Right lobe of liver (tissue), 6 donors: Measurements from ENCODE around the gene KANSL1. TPM values are rescaled to one million over a fixed set of nuclear protein-coding genes. Genes with fewer than 3 reads are reported as not detected.
"Not testable (repeated sequence)": the region's sequence is repeated elsewhere in the genome, so short reads cannot be mapped to it uniquely, and the experiment has no call there.

Source experiments
- ATAC-seq, 4 donors: fragments of 200-7000 bp; cut with Tn5 transposase; one replicate each; pipeline ENCODE4 v1.9.1; 2020; ENCODE audit warnings: mild to moderate bottlenecking in 4 of 4, moderate library complexity in 4 of 4
- DNase-seq, 3 donors: peaks; one replicate each; pipeline ENCODE4 v3.0.0-alpha.2; 2020
- H3K27ac ChIP-seq, 3 donors: fragments of 200-600 bp; one replicate each; pipeline ENCODE4 v1.8.0; 2022
- H3K27me3 ChIP-seq, 2 donors: fragments of 200-600 bp; one replicate each; pipeline ENCODE4 v1.8.0; 2022
- H3K36me3 ChIP-seq, 4 donors: fragments of 200-600 bp; sonication (generic) in 1 of 4; one replicate each; pipeline versions ENCODE4 v1.5.1 to v1.8.0; 2017 to 2022; ENCODE audit warnings: control low read depth in 1 of 4
- H3K4me1 ChIP-seq, 4 donors: fragments of 200-600 bp; sonication (generic) in 1 of 4; one replicate each; pipeline versions ENCODE4 v1.5.1 to v1.8.0; 2017 to 2022; ENCODE audit warnings: control low read depth in 1 of 4
- H3K4me3 ChIP-seq, 3 donors: fragments of 200-600 bp; one replicate each; pipeline ENCODE4 v1.8.0; 2022
- H3K9me3 ChIP-seq, 4 donors: fragments of 200-600 bp; sonication (generic) in 1 of 4; one replicate each; pipeline versions ENCODE4 v1.5.1 to v1.8.0; 2017 to 2022; ENCODE audit warnings: control low read depth in 1 of 4
- POLR2A ChIP-seq: fragments of 450-650 bp; IDR thresholded peaks from one replicate; pipeline ENCODE4 v1.6.1; 2017; ENCODE audit warnings: antibody characterized with exemption, mild to moderate bottlenecking
- WGBS: methylation state at CpG from one replicate; pipeline ENCODE4 v1.1.6; 2018; ENCODE audit warnings: low coverage, low lambda C conversion rate; ENCODE audit not compliant: insufficient coverage; ENCODE audit errors: missing lambda C conversion rate; 5-methylcytosine and 5-hydroxymethylcytosine counted together
- intact Hi-C, 2 donors: fragments of 100-400 bp; cut with DNase I; formaldehyde crosslinking; loops; one replicate each; pipeline versions ENCODE4 v1.11.2 to v1.14.1; 2022
- total RNA-seq, 6 experiments: library from RNA; depleted of rRNA in 2 of 6; stranded (reverse); fragments of >200 nt in 2 of 6; fragmentation: NEBNext Ultra II Directional in 3 of 6; extraction: Animal tissue kit (Norgen Biotek cat#: 25700) in 3 of 6; gene quantifications; one replicate each; pipeline versions ENCODE4 v1.1.0 to v1.2.4, GENCODE V29; 2016 to 2023
- TF ChIP-seq, protein P1 (sequence below), 4 donors: fragments of 200-600 bp in 3 of 4; fragments of 450-650 bp in 1 of 4; IDR thresholded peaks; one replicate each; pipeline versions ENCODE4 v1.5.1 to v1.8.0; 2016 to 2022; ENCODE audit warnings: antibody characterized with exemption in 4 of 4, mild to moderate bottlenecking in 2 of 4
- donor health status: DM: no; HTN: yes; CAD: no.
- donor health status: DM: no; HTN: no; CAD: no.
- donor health status: DM: no; HTN: no; CAD: no.
- donor health status: DM: no; HTN: yes; CAD: no.
- donor health status: DM: no; HTN: yes; CAD: no.

Gene KANSL1
- total RNA-seq, 6 experiments from 2014 or later = 23.1 to 29.5 (median 25.9) TPM

DNA sequence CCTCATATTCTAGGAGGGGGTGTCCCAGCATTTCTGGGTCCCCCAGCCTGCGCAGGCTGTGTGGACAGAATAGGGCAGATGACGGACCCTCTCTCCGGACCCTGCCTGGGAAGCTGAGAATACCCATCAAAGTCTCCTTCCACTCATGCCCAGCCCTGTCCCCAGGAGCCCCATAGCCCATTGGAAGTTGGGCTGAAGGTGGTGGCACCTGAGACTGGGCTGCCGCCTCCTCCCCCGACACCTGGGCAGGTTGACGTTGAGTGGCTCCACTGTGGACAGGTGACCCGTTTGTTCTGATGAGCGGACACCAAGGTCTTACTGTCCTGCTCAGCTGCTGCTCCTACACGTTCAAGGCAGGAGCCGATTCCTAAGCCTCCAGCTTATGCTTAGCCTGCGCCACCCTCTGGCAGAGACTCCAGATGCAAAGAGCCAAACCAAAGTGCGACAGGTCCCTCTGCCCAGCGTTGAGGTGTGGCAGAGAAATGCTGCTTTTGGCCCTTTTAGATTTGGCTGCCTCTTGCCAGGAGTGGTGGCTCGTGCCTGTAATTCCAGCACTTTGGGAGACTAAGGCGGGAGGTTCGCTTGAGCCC lies 182.5 kb downstream of the KANSL1 start:
- H3K9me3 ChIP-seq = no peaks in the 10 kb centered on the region
- no peaks in the 10 kb centered on the region for H3K27me3 ChIP-seq
- ATAC-seq = no peak
- no peak for DNase-seq
- no peaks in the 10 kb centered on the region for H3K36me3 ChIP-seq
- no peak overlapping the region for H3K27ac ChIP-seq
- 80% methylated on average over 1 of the region's 16 CpGs for WGBS
- no peak for TF ChIP-seq POLR2A
- TF ChIP-seq, protein P1, sequence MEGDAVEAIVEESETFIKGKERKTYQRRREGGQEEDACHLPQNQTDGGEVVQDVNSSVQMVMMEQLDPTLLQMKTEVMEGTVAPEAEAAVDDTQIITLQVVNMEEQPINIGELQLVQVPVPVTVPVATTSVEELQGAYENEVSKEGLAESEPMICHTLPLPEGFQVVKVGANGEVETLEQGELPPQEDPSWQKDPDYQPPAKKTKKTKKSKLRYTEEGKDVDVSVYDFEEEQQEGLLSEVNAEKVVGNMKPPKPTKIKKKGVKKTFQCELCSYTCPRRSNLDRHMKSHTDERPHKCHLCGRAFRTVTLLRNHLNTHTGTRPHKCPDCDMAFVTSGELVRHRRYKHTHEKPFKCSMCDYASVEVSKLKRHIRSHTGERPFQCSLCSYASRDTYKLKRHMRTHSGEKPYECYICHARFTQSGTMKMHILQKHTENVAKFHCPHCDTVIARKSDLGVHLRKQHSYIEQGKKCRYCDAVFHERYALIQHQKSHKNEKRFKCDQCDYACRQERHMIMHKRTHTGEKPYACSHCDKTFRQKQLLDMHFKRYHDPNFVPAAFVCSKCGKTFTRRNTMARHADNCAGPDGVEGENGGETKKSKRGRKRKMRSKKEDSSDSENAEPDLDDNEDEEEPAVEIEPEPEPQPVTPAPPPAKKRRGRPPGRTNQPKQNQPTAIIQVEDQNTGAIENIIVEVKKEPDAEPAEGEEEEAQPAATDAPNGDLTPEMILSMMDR (IDR thresholded peaks at IDR 0.05) = no peak
- H3K4me1 ChIP-seq = no peaks in the 10 kb centered on the region
- intact Hi-C loops = no loop called here
- H3K4me3 ChIP-seq = no peak overlapping the region

DNA sequence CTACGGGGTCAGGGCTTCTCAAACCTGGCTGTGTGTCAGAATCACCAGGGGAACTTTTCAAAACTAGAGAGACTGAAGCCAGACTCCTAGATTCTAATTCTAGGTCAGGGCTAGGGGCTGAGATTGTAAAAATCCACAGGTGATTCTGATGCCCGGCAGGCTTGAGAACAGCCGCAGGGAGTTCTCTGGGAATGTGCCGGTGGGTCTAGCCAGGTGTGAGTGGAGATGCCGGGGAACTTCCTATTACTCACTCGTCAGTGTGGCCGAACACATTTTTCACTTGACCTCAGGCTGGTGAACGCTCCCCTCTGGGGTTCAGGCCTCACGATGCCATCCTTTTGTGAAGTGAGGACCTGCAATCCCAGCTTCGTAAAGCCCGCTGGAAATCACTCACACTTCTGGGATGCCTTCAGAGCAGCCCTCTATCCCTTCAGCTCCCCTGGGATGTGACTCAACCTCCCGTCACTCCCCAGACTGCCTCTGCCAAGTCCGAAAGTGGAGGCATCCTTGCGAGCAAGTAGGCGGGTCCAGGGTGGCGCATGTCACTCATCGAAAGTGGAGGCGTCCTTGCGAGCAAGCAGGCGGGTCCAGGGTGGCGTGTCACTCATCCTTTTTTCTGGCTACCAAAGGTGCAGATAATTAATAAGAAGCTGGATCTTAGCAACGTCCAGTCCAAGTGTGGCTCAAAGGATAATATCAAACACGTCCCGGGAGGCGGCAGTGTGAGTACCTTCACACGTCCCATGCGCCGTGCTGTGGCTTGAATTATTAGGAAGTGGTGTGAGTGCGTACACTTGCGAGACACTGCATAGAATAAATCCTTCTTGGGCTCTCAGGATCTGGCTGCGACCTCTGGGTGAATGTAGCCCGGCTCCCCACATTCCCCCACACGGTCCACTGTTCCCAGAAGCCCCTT lies 183.3 kb downstream of the KANSL1 start:
- Histone ChIP-seq H3K9me3 (no peaks in the 10 kb centered on the region), H3K4me1 (no peaks in the 10 kb centered on the region), H3K27me3 (no peaks in the 10 kb centered on the region), H3K4me3 (no peak overlapping the region), H3K36me3 (no peaks in the 10 kb centered on the region), H3K27ac (no peak overlapping the region)
- intact Hi-C loops = loop anchor here in 1 of 2 donors (10.0 kb wide), 1 partner anchor 205 kb away; no protein-coding TSS in a partner anchor
- ATAC-seq = no peak
- TF ChIP-seq, protein P1 (IDR thresholded peaks at IDR 0.05) = no peak
- TF ChIP-seq POLR2A = no peak
- 70% methylated on average over 11 of the region's 33 CpGs for WGBS
- DNase-seq = no peak

GRCh38 chr17:46008591-46008990 lies 184.6 kb downstream of the KANSL1 start:
- no peak for ATAC-seq
- Histone ChIP-seq H3K4me3 (no peak overlapping the region), H3K9me3 (no peaks in the 10 kb centered on the region), H3K4me1 (peaks cover 0 to 11% (median 2%) of the 10 kb centered on the region in 4 donors), H3K36me3 (no peaks in the 10 kb centered on the region), H3K27ac (no peak overlapping the region), H3K27me3 (no peaks in the 10 kb centered on the region)
- no peak for DNase-seq
- 76% methylated on average over 3 of the region's 9 CpGs for WGBS
- TF ChIP-seq, protein P1 (IDR thresholded peaks at IDR 0.05) = no peak
- TF ChIP-seq POLR2A = no peak
- intact Hi-C loops = loop anchor here in 1 of 2 donors (10.0 kb wide), 1 partner anchor 206 kb away; no protein-coding TSS in a partner anchor

- Histone ChIP-seq H3K4me1 (peaks cover 0 to 14% (median 3%) of the 10 kb centered on the region in 4 donors), H3K27me3 (no peaks in the 10 kb centered on the region), H3K4me3 (no peak overlapping the region), H3K36me3 (no peaks in the 10 kb centered on the region), H3K27ac (no peak overlapping the region), H3K9me3 (no peaks in the 10 kb centered on the region)
- ATAC-seq (no peak), DNase-seq (no peak)
- intact Hi-C loops = loop anchor here in 1 of 2 donors (10.0 kb wide), 1 partner anchor 207 kb away; no protein-coding TSS in a partner anchor
- TF ChIP-seq, protein P1 (IDR thresholded peaks at IDR 0.05) = no peak
- no peak for TF ChIP-seq POLR2A
- 95% methylated on average over 2 of the region's 2 CpGs for WGBS
These were observed 185.7 kb downstream of the KANSL1 start for GRCh38 chr17:46007461-46007965.

GRCh38 chr17:46006082-46006481 lies 187.1 kb downstream of the KANSL1 start:
- DNase-seq, H3K9me3 ChIP-seq, H3K27ac ChIP-seq, ATAC-seq, H3K36me3 ChIP-seq, H3K27me3 ChIP-seq, H3K4me3 ChIP-seq: not testable (repeated sequence)
- intact Hi-C loops = loop anchor here in 1 of 2 donors (10.0 kb wide), 1 partner anchor 209 kb away; no protein-coding TSS in a partner anchor
- H3K4me1 ChIP-seq = peaks cover 0 to 14% (median 3%) of the 10 kb centered on the region in 4 donors
- 100% methylated on average over 1 of the region's 1 CpG for WGBS
